SK-N-SH treated with all-trans-retinoic acid at 6 μM for 48 hours (cell line): ENCODE measurements around the gene DOP1A.

ENCODE experiments used
- ATAC-seq: fragments of 200-7000 bp; cut with Tn5 transposase; 3 replicates; pipeline ENCODE4 v1.9.1; 2020; ENCODE audit warnings: mild to moderate bottlenecking, moderate library complexity
- ARNTL ChIP-seq: fragments of 450-650 bp; formaldehyde crosslinking; IDR thresholded peaks from 2 replicates; pipeline ENCODE4 v1.5.0; 2020; ENCODE audit warnings: low read depth, mild to moderate bottlenecking, moderate library complexity, borderline replicate concordance
- BACH2 ChIP-seq: fragments of 250-450 bp; sonication (Bioruptor Pico); IDR thresholded peaks from 2 replicates; pipeline ENCODE4 v1.9.0; 2021; ENCODE audit warnings: mild to moderate bottlenecking, borderline replicate concordance
- CSDC2 ChIP-seq: fragments of 250-450 bp; sonication (Bioruptor Pico); IDR thresholded peaks from 2 replicates; pipeline ENCODE4 v1.5.0; 2020; ENCODE audit warnings: mild to moderate bottlenecking, moderate library complexity
- ESRRG ChIP-seq: fragments of 250-450 bp; sonication (Bioruptor Pico); IDR thresholded peaks from 2 replicates; pipeline ENCODE4 v1.6.1; 2021; ENCODE audit warnings: mild to moderate bottlenecking
- ISL1 ChIP-seq: fragments of 250-450 bp; sonication (Bioruptor Pico); IDR thresholded peaks from 2 replicates; pipeline ENCODE4 v2.1.2; 2022; ENCODE audit warnings: mild to moderate bottlenecking, moderate library complexity
- OSR1 ChIP-seq: fragments of 250-450 bp; sonication (Bioruptor Pico); IDR thresholded peaks from 2 replicates; pipeline ENCODE4 v1.8.0; 2022; ENCODE audit warnings: moderate library complexity, mild to moderate bottlenecking, inconsistent platforms
- PPARA ChIP-seq: fragments of 250-450 bp; sonication (Bioruptor Pico); IDR thresholded peaks from 2 replicates; pipeline ENCODE4 v1.5.0; 2020; ENCODE audit warnings: mild to moderate bottlenecking, borderline replicate concordance
- RARB ChIP-seq: fragments of 250-450 bp; sonication (Bioruptor Pico); IDR thresholded peaks from 2 replicates; pipeline ENCODE4 v1.8.0; 2021; ENCODE audit warnings: mild to moderate bottlenecking, moderate library complexity
- SNAI2 ChIP-seq: fragments of 250-450 bp; sonication (Bioruptor Pico); IDR thresholded peaks from 2 replicates; pipeline ENCODE4 v1.5.0; 2020; ENCODE audit warnings: mild to moderate bottlenecking, moderate library complexity
- TOX ChIP-seq: fragments of 250-450 bp; sonication (Bioruptor Pico); IDR thresholded peaks from 2 replicates; pipeline ENCODE4 v1.8.0; 2021; ENCODE audit warnings: mild to moderate bottlenecking, moderate library complexity, borderline replicate concordance
- ZC3H10 ChIP-seq: fragments of 250-450 bp; sonication (Bioruptor Pico); IDR thresholded peaks from 2 replicates; pipeline ENCODE4 v1.5.1; 2021; ENCODE audit warnings: mild to moderate bottlenecking, moderate library complexity
- ZFP3 ChIP-seq: fragments of 250-450 bp; sonication (Bioruptor Pico); IDR thresholded peaks from 2 replicates; pipeline ENCODE4 v1.5.0; 2020; ENCODE audit warnings: mild to moderate bottlenecking, moderate library complexity
- ZFP30 ChIP-seq: fragments of 450-650 bp; formaldehyde crosslinking; IDR thresholded peaks from 2 replicates; pipeline ENCODE4 v1.5.0; 2022; ENCODE audit warnings: mild to moderate bottlenecking, moderate library complexity
- ZNF565 ChIP-seq: fragments of 450-650 bp; formaldehyde crosslinking; conservative IDR thresholded peaks from 2 replicates; pipeline ENCODE4 v1.5.0; 2020; ENCODE audit warnings: low read depth, mild to moderate bottlenecking, moderate library complexity
- ZNF70 ChIP-seq: fragments of 450-650 bp; formaldehyde crosslinking; IDR thresholded peaks from 2 replicates; pipeline ENCODE4 v1.5.0; 2020; ENCODE audit warnings: mild to moderate bottlenecking, moderate library complexity
- ZNF8 ChIP-seq: fragments of 450-650 bp; formaldehyde crosslinking; IDR thresholded peaks from 2 replicates; pipeline ENCODE4 v1.5.0; 2020; ENCODE audit warnings: mild to moderate bottlenecking, moderate library complexity
- TF ChIP-seq, protein P1 (sequence below): fragments of 250-450 bp; sonication (Bioruptor Pico); IDR thresholded peaks from 2 replicates; pipeline ENCODE4 v1.8.0; 2020; ENCODE audit warnings: mild to moderate bottlenecking, moderate library complexity, borderline replicate concordance
- TF ChIP-seq, protein P2 (sequence below): fragments of 250-450 bp; sonication (Bioruptor Pico); IDR thresholded peaks from 2 replicates; pipeline ENCODE4 v1.5.1; 2021; ENCODE audit warnings: mild to moderate bottlenecking, moderate library complexity
- TF ChIP-seq, protein P3 (sequence below): fragments of 250-450 bp; sonication (Bioruptor Pico); IDR thresholded peaks from 2 replicates; pipeline ENCODE4 v1.8.0; 2021; ENCODE audit warnings: low read depth, mild to moderate bottlenecking, moderate library complexity, borderline replicate concordance
- TF ChIP-seq, protein P4 (sequence below): fragments of 250-450 bp; sonication (Bioruptor Pico); IDR thresholded peaks from 2 replicates; pipeline ENCODE4 v1.5.1; 2020; ENCODE audit warnings: low read depth, mild to moderate bottlenecking, moderate library complexity

DOP1A gene

DNA sequence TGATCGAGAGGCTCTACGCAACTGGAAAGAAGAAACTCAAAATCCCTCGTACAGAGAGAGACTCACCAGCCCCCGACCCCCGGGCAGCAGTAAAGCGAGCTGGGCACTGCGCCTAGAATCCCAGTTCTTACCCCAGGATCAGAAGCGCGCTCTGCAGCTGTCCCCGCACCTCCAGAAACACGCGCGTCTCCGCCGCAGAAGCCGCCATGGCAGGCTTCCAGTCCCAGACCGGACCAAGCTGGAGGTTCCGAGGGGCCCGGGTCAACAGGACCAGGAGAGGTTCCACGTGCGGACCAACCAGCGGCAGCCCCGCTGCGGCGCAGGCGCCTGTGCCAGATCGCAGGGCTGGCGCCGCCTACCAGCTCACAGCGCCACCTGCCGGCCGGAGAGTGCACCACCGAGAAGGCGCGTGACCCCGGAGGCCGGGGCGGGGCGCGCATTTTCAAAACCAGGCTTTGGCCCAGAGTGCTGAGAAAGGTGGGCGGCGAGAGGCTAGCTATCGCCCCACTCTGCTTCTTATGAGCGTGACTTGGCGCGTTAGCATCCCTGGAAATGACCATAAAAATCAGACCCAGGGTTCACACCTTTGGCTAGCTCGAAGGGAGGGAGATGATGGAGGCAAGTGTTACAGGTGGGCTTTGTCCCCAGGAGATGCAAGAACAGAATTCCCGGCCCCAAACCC is 1.8 kb upstream of the DOP1A start, which contains the start of gene UBE3D:
TSS of gene UBE3D (minus strand) at position 331 of the 682 bp plus-strand sequence. CDS start at position 208, 123 bp downstream.
- TF ChIP-seq SNAI2 (CRISPR knock-in tag) (no peak), CSDC2 (CRISPR knock-in tag) (no peak), ZNF8 (no peak)
- ATAC-seq, result peak; percentile 83

DNA sequence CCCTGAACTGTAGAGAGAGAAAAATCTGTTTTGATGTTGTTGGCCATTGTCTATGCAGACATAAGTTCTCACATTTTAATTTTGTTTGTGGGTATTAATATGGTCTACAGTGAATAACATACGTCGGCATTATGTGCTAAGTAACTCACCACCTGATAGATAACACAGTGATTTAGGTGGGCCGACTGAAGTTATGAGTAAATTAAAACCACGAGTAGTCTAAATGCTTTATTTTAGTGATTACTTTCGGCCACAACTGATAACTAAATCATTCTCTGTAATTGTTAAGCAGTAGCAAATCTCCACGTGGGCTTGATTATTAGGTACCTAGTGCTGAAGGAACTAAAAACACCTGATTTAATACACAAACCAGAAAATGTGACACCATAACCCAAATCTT is 1.1 kb downstream of the DOP1A start:
- no peak for ATAC-seq
- TF ChIP-seq, protein P1, sequence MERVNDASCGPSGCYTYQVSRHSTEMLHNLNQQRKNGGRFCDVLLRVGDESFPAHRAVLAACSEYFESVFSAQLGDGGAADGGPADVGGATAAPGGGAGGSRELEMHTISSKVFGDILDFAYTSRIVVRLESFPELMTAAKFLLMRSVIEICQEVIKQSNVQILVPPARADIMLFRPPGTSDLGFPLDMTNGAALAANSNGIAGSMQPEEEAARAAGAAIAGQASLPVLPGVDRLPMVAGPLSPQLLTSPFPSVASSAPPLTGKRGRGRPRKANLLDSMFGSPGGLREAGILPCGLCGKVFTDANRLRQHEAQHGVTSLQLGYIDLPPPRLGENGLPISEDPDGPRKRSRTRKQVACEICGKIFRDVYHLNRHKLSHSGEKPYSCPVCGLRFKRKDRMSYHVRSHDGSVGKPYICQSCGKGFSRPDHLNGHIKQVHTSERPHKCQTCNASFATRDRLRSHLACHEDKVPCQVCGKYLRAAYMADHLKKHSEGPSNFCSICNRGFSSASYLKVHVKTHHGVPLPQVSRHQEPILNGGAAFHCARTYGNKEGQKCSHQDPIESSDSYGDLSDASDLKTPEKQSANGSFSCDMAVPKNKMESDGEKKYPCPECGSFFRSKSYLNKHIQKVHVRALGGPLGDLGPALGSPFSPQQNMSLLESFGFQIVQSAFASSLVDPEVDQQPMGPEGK (CRISPR knock-in tag), result no peak
- TF ChIP-seq PPARA (CRISPR knock-in tag), result no peak
- no peak for TF ChIP-seq ZNF8
- TF ChIP-seq, protein P2, sequence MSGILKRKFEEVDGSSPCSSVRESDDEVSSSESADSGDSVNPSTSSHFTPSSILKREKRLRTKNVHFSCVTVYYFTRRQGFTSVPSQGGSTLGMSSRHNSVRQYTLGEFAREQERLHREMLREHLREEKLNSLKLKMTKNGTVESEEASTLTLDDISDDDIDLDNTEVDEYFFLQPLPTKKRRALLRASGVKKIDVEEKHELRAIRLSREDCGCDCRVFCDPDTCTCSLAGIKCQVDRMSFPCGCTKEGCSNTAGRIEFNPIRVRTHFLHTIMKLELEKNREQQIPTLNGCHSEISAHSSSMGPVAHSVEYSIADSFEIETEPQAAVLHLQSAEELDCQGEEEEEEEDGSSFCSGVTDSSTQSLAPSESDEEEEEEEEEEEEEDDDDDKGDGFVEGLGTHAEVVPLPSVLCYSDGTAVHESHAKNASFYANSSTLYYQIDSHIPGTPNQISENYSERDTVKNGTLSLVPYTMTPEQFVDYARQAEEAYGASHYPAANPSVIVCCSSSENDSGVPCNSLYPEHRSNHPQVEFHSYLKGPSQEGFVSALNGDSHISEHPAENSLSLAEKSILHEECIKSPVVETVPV (CRISPR knock-in tag), result no peak
- TF ChIP-seq TOX (CRISPR knock-in tag), result no peak
- TF ChIP-seq BACH2 (CRISPR knock-in tag), result no peak
- no peak for TF ChIP-seq ZFP3 (CRISPR knock-in tag)
- TF ChIP-seq, protein P3, sequence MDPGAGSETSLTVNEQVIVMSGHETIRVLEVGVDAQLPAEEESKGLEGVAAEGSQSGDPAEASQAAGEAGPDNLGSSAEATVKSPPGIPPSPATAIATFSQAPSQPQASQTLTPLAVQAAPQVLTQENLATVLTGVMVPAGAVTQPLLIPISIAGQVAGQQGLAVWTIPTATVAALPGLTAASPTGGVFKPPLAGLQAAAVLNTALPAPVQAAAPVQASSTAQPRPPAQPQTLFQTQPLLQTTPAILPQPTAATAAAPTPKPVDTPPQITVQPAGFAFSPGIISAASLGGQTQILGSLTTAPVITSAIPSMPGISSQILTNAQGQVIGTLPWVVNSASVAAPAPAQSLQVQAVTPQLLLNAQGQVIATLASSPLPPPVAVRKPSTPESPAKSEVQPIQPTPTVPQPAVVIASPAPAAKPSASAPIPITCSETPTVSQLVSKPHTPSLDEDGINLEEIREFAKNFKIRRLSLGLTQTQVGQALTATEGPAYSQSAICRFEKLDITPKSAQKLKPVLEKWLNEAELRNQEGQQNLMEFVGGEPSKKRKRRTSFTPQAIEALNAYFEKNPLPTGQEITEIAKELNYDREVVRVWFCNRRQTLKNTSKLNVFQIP (CRISPR knock-in tag), result no peak
- TF ChIP-seq, protein P4, sequence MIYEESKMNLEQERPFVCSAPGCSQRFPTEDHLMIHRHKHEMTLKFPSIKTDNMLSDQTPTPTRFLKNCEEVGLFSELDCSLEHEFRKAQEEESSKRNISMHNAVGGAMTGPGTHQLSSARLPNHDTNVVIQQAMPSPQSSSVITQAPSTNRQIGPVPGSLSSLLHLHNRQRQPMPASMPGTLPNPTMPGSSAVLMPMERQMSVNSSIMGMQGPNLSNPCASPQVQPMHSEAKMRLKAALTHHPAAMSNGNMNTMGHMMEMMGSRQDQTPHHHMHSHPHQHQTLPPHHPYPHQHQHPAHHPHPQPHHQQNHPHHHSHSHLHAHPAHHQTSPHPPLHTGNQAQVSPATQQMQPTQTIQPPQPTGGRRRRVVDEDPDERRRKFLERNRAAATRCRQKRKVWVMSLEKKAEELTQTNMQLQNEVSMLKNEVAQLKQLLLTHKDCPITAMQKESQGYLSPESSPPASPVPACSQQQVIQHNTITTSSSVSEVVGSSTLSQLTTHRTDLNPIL (CRISPR knock-in tag), result no peak

DNA sequence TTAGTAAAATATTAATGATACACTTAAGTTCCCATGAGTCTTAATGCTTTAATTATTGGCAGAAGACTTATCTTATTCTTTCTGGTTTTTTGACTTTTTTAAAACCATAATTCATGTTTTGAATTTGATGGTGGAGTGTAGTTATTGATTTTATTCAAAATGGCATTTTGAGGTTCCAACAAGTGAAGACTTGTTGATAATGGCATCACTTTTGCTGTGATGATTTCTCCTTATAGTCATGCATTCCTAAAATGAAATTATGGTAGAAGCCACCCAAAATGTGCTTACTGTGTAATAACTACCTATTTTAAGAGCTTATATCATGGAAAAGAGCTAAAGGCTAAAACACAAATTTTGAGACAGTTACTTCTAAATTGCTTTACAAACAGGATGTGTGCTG is 2.2 kb downstream of the DOP1A start:
- no peak for ATAC-seq
- TF ChIP-seq CSDC2 (CRISPR knock-in tag) (no peak), ESRRG (CRISPR knock-in tag) (no peak), ZNF70 (CRISPR knock-in tag) (no peak), BACH2 (CRISPR knock-in tag) (no peak), RARB (CRISPR knock-in tag) (no peak)

DNA sequence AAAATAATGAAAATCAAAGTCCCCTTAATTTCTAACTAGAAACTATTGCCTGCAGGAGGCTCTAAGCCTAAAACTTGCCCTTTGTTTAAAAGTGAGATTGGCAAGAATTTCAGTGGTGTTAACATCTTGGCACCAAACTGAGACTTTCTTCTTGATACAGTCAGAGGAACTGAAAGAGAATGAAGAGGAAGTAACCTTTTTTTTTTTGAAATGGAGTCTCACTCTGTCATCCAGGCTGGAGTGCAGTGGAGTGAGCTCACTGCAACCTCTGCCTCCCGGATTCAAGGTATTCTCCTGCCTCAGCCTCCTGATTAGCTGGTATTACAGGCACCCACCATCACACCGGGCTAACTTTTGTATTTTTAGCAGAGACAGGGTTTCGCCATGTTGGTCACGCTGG is 3.6 kb downstream of the DOP1A start:
- no peak for ATAC-seq
- TF ChIP-seq ZNF70 (CRISPR knock-in tag), result no peak
- TF ChIP-seq PPARA (CRISPR knock-in tag), result no peak
- no peak for TF ChIP-seq RARB (CRISPR knock-in tag)
- TF ChIP-seq OSR1 (CRISPR knock-in tag), result no peak
- no peak for TF ChIP-seq ZFP30 (CRISPR knock-in tag)
- TF ChIP-seq, protein P2 (CRISPR knock-in tag), result no peak
- TF ChIP-seq ZNF8, result no peak
- TF ChIP-seq, protein P4 (CRISPR knock-in tag), result no peak
- TF ChIP-seq BACH2 (CRISPR knock-in tag), result no peak
- TF ChIP-seq, protein P1 (CRISPR knock-in tag), result no peak
- no peak for TF ChIP-seq ARNTL
- TF ChIP-seq, protein P3 (CRISPR knock-in tag), result no peak
- TF ChIP-seq ESRRG (CRISPR knock-in tag), result no peak
- TF ChIP-seq ZC3H10, result no peak
- TF ChIP-seq SNAI2 (CRISPR knock-in tag), result no peak
- no peak for TF ChIP-seq ZNF565 (CRISPR knock-in tag)
- no peak for TF ChIP-seq CSDC2 (CRISPR knock-in tag)
- TF ChIP-seq ISL1 (CRISPR knock-in tag), result no peak
